GM13976 (cell line): ENCODE data around the gene MBD1.
A peak's percentile ranks its signal among the peaks of the same experiment; 100 is the strongest.

Experiments used
- DNase-seq: peaks from one replicate; pipeline ENCODE4 v3.0.0; 2012; ENCODE audit warnings: low spot score
- CTCF ChIP-seq: IDR thresholded peaks from 2 replicates; pipeline ENCODE4 v1.5.1; 2012; ENCODE audit warnings: borderline replicate concordance, mild to moderate bottlenecking; ENCODE audit not compliant: insufficient read depth; ENCODE audit errors: extremely low read depth, missing control alignments, control extremely low read depth
- in situ Hi-C: fragments of 300-500 bp; cut with MboI; formaldehyde crosslinking; loops from one replicate; pipeline ENCODE4 v1.12.0; 2022; ENCODE audit warnings: low sequenced_read_pairs, mixed read lengths, inconsistent platforms; ENCODE audit not compliant: unreplicated experiment

Gene MBD1

GRCh38 chr18:50275503-50276036 lies 5.8 kb downstream of the MBD1 start:
- no peak for DNase-seq

GRCh38 chr18:50274941-50275340 lies 6.4 kb downstream of the MBD1 start:
- no peak for TF ChIP-seq CTCF
- in situ Hi-C loops: no loop called here
- DNase-seq: no peak

More at GRCh38 chr18:50275503-50276036, 5.8 kb downstream of the MBD1 start:
- in situ Hi-C loops: no loop called here
- no peak for TF ChIP-seq CTCF

- no peak for DNase-seq
- TF ChIP-seq CTCF: no peak
- in situ Hi-C loops: no loop called here
Measured at GRCh38 chr18:50274044-50274442, 7.3 kb downstream of the MBD1 start.

- in situ Hi-C loops: no loop called here
- no peak for TF ChIP-seq CTCF
- no peak for DNase-seq
Measured at GRCh38 chr18:50273203-50274043, 7.9 kb downstream of the MBD1 start.

GRCh38 chr18:50272568-50272967 lies 8.8 kb downstream of the MBD1 start:
- no peak for TF ChIP-seq CTCF
- DNase-seq: no peak
- in situ Hi-C loops: no loop called here

GRCh38 chr18:50268022-50268747 lies 13.1 kb downstream of the MBD1 start:
- peak; percentile 88 for TF ChIP-seq CTCF
- in situ Hi-C loops: no loop called here
- peak; percentile 94 for DNase-seq
